GM12872 (cell line): Measurements from ENCODE around the gene DENND11.

ENCODE experiments used
- TF ChIP-seq, protein P1 (sequence below): IDR thresholded peaks from 3 replicates; pipeline ENCODE4 v1.5.1; 2011; ENCODE audit warnings: low read depth, mild to moderate bottlenecking, low read length, moderate library complexity; ENCODE audit not compliant: insufficient read depth

The DENND11 gene

DNA sequence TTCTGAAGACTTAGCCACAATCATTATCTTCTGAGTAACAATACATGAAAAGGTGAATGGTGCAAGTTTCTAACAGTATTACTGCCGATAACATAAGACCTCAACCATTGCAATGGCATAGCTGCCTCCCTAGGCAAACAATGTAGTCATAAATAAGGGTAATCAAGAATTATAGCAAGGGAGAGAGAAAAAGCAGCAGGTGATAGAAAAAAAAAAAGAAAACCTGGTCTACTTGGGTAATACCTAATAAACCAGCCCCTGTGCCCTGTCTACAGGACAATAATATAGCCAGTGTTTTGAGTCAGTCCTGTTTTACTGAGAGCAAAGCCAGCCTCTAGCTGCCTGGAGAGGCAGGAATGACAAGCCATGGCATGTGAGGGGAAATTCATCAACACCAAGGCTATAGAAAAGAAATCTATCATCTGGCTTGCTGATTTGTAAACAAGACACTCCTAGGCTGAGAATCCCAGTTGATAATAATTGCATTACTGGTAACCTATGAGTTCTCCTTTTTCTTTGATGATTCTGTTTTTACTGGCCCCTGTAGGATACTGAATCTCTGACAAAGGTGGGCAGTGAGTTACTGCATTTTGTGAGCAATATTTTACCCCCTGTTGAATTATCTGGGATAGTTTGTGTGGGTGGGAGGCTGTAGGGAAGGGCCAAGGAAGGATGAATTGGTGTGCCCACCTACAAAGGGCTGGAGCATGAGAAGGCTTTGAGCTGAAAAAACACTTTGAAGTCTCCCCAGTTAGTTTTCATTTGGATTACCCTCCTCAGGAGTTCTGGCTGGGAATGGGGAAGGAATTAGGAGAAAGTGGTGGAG is 4.5 kb upstream of the DENND11 start:
- TF ChIP-seq, protein P1, sequence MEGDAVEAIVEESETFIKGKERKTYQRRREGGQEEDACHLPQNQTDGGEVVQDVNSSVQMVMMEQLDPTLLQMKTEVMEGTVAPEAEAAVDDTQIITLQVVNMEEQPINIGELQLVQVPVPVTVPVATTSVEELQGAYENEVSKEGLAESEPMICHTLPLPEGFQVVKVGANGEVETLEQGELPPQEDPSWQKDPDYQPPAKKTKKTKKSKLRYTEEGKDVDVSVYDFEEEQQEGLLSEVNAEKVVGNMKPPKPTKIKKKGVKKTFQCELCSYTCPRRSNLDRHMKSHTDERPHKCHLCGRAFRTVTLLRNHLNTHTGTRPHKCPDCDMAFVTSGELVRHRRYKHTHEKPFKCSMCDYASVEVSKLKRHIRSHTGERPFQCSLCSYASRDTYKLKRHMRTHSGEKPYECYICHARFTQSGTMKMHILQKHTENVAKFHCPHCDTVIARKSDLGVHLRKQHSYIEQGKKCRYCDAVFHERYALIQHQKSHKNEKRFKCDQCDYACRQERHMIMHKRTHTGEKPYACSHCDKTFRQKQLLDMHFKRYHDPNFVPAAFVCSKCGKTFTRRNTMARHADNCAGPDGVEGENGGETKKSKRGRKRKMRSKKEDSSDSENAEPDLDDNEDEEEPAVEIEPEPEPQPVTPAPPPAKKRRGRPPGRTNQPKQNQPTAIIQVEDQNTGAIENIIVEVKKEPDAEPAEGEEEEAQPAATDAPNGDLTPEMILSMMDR: no peak

- TF ChIP-seq, protein P1: no peak
These were observed 2.8 kb upstream of the DENND11 start for GRCh38 chr7:141704741-141705140.

- TF ChIP-seq, protein P1: no peak
These were observed 2.1 kb upstream of the DENND11 start for GRCh38 chr7:141704112-141704511.

- TF ChIP-seq, protein P1: no peak
These were observed 926 bp upstream of the DENND11 start for GRCh38 chr7:141702892-141703291.

- TF ChIP-seq, protein P1: no peak
These were observed 398 bp downstream of the DENND11 start for GRCh38 chr7:141701489-141702046.

DNA sequence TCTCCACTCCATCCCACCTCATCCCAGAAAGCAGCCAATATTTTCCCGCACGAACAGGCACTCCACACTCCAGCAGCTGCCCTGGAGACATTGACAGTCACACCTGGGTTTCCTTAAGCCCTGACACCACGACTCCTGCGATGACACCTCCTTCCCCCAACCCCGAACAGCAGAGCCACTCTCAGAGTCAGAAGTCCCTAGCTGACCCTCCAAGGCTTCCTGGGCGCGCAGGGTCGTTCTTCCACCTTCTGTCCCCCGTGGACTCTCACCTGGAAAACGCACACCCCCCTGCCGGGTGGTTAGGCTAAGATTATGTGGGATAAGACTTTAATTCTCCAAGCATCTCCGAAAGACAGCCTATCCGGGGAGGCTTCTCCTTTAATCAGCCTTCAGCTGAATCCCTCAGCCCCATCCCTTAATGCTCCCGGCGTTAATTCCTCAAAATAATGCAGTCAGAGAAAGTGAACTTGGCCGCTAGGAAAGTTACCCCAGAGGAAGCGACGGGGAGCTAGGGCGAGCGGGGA is 1.1 kb downstream of the DENND11 start:
- TF ChIP-seq, protein P1: no peak

- TF ChIP-seq, protein P1: no peak
These were observed 1.6 kb downstream of the DENND11 start for GRCh38 chr7:141700296-141700847.
